ENCODE results near the gene PIP4K2A.

GRCh38 chr10:22491931-22492615, 222.3 kb downstream of the PIP4K2A start:
- no peak for TF ChIP-seq POLR2A (IDR thresholded peaks at IDR 0.05)
- TF ChIP-seq CTCF (IDR thresholded peaks at IDR 0.05) = no peak
